COLO668 (cell line): Measurements from ENCODE around the gene MAPK1.
"Not testable (repeated sequence)": the region's sequence is repeated elsewhere in the genome, so short reads cannot be mapped to it uniquely, and the experiment has no call there.

Experiments used
- DNase-seq: peaks from one replicate; lab custom pipeline; 2025; ENCODE audit not compliant: unreplicated experiment; lab: John Stamatoyannopoulos, UW

MAPK1 gene

DNA sequence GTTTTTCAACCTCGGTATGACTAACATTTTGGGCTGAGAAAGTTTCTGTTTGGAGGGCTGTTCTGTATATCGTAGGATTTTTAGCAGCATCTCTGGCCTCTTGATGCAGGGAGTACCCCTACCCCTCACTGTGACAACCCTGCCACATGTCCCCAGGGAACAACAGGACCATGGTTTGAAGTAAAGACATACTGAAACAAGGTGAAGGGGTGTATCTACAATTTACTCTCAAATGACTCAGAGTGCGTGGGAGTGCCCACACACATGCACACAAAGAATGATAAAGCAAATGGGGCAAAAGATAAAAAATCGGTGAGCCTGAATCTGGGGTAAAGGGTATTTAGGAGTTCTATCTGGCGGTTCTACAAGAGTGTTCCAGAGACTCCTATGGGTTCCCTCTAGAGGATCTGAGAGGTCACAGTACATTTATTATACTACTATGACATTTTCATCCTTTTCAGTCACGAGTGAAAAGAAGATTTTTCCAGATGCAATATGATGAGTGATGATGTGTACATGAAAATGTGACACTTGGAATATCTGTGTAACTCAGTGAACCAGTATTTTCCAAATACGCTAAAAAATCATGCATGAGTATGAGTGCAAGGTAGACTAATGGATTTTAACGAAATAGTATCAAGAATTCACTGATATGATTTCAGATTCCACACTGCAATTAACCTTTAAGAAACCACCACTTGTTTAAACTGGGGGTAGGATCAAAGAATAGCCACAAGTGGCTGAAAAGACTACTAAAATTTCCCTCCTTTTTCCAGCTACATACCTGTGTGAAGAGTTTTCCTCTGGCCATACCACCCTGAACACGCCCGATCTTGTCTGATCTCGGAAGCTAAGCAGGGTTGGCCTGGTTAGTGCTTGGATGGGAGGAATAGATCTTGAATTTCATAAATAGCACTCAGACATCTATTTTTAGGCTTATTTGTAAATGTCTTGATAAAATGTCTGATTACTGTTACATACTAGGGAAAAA is 75.5 kb downstream of the MAPK1 start:
- DNase-seq: no peak

DNA sequence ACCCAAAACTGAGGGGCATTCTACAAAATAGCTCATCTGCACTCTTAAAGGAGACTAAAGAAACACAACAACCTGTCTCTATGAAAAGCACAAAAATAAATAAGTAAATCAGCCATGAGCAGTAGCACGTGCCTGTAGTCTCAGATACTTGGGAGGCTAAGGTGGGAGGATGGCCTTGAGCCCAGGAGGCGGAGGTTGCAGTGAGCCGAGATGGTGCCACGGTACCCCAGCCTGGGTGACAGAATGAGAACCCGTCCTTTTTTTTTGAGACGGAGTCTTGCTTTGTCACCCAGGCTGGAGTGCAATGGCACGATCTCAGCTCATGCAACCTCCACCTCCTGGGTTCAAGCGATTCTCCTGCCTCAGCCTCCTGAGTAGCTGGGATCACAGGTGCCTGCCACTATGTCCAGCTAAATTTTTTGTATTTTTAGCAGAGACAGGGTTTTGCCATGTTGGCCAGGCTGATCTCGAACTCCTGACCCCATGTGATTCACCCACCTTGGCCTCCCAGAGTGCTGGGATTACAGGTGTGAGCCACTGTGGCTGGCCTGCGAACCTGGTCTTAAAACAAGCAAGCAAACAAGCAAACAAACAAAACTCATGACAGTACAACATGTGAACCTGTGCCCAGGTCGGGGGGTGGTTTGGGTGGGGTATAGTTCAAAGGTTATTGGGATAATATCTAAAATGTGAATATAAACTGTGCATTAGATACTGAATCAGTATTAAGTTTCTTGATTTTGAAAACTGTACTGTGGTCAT is 76.4 kb downstream of the MAPK1 start:
- DNase-seq: not testable (repeated sequence)

DNA sequence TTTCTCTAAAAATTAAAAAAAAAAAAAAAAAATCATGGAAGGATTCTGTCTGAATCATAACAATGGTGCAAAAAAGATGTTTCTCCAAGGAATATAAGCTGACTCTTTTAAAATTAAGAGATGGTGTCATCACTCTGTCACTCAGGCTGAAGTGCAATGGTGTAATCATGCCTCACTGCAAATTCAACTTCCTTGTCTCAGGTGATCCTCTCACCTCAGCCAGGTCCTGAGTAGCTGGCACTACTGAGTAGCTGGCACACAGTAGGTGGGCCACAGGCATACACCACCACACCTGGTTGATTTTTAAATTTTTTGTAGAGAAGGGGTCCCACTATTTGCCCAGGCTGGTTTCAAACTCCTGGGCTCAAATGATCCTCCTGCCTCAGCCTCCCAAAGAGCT is 77.1 kb downstream of the MAPK1 start:
- no peak for DNase-seq

DNA sequence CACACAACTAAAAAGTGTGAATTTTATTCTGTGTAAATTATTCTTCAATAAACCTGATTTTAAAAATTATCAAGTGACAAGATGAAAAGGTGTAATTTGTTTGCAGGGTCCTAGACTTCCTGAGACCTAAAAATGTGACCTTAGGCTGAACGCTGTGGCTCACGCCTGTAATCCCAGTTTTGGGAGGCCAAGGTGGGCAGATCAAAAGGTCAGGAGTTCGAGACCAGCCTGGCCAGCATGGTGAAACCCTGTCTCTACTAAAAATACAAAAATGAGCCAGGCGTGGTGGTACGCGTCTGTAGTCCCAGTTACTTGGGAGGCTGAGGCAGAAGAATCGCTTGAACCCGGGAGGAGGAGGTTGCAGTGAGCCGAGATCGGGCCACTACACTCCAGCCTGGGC is 79.9 kb downstream of the MAPK1 start:
- DNase-seq: not testable (repeated sequence)

DNA sequence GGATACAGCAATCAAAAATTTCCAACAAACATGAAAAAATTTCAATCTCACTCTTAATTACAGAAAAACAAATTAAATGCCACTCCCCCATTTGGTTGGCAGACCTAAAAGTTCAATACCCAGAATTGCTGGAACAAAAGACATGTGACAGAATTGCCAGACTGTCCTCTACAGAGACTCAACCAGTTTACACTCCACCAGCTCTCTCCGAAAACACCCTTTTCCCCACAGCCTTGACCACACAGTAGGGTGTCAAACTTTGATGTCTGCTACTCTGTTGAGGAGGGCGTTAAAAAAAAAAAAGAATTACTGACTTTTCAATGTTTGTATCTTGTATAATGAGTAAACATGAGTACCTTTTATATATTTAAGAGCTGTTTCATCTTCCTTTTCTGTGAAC is 87.2 kb downstream of the MAPK1 start:
- DNase-seq: no peak

DNA sequence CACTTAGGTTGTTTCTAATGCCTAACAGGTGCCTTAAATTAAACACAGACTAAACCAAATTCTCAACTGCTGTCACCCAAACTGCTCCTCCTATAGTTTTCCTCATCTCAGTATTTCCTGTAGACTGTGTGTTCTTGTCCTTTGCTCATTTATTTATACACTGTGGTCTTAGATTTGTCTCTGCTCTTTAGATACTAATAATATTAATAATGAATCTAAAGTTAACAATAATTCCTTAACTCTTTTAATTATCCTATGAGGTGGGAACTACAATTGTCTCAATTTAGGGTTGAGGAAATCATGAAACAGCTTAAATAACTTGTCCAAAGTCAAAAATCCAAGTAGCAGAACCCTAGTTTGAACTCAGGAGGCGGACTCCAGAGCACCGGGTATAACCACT is 88.0 kb downstream of the MAPK1 start:
- no peak for DNase-seq

DNA sequence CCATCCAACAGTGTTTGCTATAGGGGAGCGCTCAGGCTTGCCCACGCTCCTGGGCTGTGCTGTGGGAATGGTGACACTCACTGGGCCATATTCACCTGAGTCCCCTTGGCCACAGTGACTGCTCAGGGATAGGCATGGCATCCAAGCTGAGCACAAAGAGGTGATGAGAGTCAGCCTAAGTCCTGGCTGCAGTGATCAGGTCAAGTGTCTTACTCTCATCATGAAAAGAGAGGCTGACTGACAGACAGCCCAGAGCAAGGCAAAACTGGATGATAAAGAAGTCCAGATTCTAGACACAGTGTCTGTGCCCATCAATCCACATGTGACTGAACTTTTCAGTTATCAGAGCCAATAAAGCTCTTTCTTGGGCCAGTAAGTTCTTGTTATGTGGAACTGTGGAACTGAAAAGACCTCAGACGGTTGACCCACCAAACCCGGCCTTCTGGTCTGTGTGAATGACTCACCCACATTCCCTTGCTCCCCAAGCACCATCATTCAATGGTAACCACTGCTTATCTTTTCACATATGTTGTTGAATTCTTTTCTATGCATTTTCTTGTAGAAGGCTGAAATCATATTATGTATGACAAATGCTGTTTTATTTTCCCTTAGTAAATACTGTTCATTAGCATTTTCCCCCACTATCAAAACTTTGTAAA is 88.6 kb downstream of the MAPK1 start:
- no peak for DNase-seq

DNA sequence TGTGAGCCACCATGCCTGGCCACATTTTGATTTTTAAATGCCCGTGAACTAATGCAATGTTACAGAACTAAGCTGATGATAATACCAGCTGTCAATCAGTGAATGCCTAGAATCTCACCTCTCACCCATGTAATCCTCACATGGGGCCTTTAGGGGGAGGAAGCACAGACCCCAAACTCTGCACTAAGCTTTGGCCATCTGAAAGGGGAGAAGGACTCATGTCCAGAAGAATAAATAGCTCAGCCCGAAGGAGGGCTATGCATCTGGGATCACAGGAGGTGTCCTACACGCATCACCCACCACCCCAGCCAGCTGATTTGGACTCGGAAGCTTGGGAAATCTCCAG is 95.8 kb downstream of the MAPK1 start:
- DNase-seq: no peak

DNA sequence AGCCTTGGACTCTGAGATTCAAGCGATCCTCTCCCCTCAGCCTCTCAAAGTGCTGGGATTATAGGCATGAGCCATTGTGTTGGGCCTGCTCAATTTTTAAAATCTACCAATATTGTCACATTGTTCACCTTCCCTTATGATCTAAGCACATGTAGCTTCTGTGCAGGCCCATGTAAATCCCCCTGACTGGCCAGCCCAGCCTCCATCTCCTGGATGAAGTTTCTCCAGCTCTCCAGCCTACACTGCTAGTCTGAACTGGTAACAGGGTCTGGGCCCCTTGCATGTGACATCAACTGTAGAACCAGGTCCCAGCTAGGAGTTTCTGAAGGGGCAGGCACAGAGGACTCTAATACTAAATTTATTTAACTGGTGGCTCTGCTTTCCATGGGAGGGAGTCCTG is 99.0 kb downstream of the MAPK1 start:
- DNase-seq: no peak

DNA sequence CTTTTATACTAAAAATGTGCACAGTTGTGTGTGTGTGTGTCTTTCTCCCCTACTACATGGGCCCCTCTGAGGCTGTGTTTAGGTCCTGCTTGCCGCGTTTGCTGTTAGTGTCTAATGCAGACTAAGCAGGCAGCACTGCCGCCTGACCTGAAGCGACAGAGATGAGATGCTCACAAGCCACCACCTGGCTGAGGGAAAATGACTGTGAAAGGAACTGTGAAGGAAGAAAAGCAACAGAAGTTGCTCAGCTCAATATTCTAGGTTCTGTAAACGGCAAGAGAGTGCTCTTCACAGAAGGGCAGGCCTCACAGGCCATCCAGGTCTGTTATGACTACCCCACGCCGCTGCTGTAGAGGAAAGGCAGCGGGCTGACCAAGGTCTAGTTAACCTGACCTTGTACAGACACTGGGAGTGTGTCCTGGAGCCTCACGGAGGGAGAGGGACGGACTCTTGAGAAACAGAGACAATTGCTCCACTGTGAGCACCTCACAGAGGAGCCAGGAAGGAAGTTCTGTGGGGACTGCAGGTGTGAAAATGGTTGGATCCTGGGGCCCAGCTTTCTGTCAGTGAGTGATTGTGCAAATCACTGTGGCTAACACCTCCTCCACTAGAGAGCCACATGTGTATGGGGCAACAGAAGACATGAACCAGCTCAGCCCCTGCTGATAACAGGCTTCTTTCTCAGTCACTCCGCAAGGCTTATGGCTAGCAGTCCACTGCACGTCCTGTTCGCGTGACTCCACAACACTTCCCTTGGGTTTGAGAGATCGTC is 100.6 kb downstream of the MAPK1 start:
- DNase-seq: no peak

DNA sequence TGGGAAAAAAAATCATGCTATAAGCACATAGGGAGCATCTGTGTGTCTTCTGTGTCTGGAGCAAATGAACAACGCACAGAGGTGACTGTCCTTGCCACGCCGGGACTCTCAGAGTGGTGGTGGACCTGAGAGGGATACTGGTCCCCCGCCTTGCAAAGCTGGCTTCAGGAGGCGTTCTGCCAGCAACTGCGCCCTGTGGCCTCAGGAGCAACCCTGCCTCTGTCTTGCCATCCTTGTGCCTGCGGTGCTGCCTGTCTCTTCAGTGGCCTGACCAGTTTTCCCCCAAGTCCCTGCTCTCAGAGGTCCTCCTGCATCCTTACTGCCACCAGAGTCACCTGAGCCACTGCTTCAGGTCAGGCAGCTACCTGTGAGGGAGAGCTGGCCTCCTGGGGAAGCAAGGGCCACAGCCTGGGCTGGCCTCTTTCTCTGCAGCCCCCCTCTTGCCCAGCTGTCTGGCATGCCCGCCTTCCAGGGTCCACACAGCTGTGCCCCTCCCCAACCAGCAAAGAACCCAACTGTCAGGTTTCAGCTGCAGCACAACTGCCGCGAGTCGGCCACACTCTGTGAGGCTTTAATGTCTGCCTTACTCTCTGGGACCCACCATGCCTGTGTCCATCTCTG is 101.4 kb downstream of the MAPK1 start:
- DNase-seq: no peak

DNA sequence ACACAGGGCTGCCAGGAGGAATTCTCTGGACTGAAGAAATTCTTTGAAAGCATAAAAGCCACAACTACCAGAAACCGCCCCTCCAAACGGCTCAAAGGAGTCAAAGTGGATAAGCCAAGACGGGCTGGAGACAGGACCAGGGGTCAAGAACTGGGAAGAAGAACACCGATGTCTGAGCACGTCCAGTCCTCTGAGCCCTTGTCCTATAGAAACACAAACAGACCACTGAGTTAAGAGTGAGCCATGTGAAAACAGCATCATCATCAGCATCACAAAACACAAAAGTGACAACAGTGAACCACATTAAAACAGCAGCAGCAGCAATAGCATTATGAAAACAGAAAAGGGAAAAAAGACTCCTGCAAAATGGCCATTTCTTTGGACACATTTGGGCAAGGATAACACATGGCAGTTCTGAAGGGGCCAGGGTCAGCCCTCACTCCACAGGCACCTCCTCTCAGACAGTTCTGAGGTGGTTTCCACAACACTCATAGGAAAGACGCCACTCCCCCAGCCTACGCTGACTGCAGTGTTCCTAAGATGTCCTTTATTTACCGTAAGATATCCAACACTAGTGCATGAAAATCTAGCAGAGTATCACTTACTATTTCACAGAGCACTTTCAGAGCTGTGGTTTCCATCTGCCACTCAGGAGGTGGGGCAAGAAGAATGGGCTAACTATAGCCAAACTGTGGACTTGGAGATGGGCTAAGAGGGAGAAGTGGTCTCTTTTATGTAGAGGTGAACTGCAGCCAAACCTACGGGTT is 103.2 kb downstream of the MAPK1 start:
- DNase-seq: no peak

DNA sequence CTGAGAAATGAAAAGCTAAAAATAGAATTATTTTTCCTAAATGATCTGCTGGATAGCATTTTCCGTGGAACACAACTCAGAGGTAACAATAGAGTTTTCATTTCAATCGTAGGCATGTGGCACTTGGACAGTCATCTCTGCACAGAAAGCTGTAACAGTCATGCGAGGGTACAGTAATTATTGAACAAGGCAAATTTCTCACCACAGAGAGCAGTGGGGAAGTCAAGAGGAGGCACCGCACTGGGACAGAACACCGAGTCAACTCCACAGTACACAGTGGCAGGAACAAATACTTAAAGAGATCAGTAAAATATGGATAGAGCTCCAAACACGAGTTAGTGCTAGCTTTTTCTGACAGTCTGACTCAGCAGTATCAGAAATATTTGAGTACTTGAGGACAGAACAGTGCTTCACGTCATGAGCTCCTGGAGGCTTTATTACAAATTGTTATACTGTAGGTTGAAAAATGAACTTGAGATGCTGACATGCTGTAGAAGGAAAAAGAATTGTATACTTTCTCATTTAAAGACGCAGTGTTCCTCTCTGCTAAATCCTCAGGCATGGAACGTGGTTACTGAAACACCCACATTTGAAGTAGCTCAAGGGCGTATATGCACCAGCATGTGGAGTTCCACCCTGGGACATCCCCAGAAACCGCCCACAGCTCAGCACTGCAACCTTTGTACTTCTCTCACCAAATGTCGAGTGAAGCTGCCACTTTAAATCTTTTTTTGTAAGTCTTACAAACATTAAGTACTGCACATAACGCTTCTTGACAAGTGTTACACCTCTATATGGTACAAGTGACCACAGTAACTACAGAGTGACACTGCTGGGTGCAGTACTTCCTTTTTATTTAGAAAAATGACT is 104.5 kb downstream of the MAPK1 start:
- DNase-seq: no peak

DNA sequence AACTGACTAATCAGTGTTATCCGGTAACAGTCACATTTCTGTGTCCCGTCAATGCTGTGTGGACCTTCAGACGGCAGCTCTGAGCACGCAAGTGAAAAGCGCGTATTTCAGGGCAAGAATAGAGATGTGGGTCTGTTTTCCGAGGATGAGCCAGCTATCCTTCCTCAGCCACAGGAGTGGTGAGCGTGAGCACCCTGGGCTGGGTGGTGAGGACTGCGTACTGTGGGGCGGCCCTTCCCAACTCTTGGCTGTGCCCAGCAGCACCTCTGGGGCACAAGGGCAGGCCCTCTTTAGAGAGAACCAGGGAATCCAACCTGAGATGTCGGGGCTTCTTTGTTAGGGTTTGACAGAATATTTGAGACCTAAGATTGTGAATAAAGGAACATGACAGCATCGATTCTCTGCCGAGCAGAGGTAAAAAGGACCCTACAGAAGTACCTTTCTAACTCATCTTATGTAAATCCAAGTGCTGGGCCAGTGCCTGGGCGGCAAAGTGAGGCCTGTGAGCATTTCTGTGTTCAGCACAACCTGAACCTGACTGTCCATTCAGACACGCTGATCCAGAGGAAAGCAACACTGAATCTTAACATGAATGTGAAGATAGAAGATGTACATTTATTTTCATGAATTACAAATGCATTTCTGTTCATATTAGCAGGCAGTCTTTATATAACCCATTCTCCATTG is 105.3 kb downstream of the MAPK1 start:
- DNase-seq: no peak

DNA sequence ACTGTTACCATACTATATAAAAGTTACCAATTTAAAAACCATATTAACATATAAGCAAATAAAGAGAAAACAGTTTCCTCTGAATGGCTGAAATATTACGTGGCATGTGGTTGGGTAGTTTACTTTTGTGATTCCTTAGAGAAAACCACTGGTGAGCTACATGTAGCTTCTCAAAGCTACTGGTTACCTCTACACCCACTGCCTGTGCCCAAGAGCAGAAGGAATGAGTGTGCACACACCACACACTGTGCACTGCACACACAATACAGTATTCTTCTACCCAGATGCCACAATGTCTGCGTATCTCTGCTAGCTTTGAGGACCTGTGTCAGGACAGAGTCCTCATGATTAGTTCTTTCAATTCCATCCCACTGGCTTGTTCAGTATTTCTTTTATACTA is 106.4 kb downstream of the MAPK1 start:
- no peak for DNase-seq

DNA sequence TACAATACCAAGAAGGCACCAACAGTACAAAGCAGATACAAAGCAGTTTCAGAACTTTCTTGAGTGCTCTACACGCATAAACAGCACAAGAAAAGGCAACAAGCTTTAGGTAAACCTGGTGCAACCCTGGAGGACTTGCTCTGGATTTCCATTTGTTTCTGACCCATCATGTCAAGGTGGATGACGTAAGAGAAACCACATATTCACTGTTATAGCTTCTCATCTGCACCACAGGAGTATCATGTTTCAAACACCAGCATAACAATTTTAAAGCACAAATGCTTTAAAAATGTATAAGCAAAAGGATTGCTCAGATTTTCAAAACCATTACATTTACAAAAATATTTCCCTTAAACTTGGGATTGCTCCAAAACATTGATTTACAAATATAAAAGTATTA is 106.8 kb downstream of the MAPK1 start:
- DNase-seq: no peak

DNA sequence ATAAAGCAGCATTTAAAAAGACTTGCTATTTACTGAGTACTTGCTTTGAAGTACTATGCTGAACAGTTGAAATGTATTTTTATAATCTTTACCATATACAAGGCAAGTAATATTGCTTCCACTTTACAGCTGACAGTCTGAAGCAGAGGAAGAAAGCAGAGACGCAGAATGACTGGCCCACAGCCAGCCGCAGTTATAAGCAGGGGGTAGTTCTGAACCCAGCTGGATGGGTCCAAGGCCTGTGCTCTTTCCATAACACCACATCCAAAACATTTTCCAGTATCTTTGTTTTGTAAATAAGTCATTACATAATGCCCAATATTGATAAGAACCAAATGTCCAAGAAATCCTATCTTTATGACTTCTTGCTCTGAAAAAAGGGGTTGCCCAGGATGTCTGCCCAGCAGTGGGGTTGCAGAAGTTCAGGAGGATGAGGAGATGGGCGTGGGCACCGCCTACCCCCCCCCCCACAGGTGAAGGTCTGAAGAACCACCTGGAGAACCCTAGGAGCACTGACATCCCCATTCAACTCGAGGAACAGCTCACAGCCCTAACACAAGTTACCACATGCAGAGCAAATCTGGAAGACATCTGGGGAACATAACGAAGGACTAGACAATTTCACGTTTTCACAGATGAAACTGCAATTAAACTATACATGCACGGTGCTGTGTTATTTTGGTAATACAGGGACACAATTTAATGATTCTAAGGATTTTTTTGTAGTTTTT is 107.6 kb downstream of the MAPK1 start:
- DNase-seq: no peak

DNA sequence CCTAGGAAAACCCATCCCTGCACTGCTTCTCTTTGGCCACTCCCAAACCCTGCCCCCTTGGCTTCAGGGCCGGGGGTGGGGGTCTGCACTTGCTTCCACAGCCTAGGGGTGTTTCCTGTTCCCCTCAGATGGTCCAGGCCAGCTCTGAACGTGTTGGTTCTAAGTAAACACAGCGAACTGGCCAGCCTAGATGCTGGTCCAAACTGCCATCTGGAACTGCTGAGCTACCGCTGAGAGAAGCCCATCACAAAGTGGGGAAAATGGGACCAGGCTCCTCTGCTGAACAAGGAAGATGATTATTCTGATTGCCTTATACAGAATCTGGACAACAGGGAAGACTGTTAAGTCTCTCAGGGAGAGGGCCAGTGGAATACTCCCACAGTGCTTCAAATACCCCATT is 108.4 kb downstream of the MAPK1 start:
- DNase-seq: no peak
